Suppressor macrophage treated with lipopolysaccharide for 4 hours (primary cell): Measurements from ENCODE around the gene GALNT9.

Experiments
- DNase-seq: peaks from one replicate; pipeline ENCODE4 v3.0.0-alpha.2; 2020

The GALNT9 gene

GRCh38 chr12:132194556-132194955, 134.8 kb downstream of the GALNT9 start:
- no peak for DNase-seq

GRCh38 chr12:132194056-132194455, 135.3 kb downstream of the GALNT9 start:
- peak; percentile 19 for DNase-seq

GRCh38 chr12:132191715-132192553, 137.5 kb downstream of the GALNT9 start:
- DNase-seq, result no peak

- DNase-seq, result no peak
Observed at GRCh38 chr12:132190834-132191500, 138.4 kb downstream of the GALNT9 start.

GRCh38 chr12:132190012-132190755, 139.2 kb downstream of the GALNT9 start:
- no peak for DNase-seq

GRCh38 chr12:132189378-132190011, 139.9 kb downstream of the GALNT9 start:
- peak; percentile 97 for DNase-seq

- no peak for DNase-seq
Observed at GRCh38 chr12:132188916-132189325, 140.5 kb downstream of the GALNT9 start.

- DNase-seq, result no peak
Observed at GRCh38 chr12:132188451-132188901, 140.9 kb downstream of the GALNT9 start.

GRCh38 chr12:132187646-132188450, 141.5 kb downstream of the GALNT9 start:
- DNase-seq, result no peak

GRCh38 chr12:132186857-132187620, 142.3 kb downstream of the GALNT9 start:
- DNase-seq, result no peak

GRCh38 chr12:132186208-132186856, 143.1 kb downstream of the GALNT9 start:
- DNase-seq, result no peak

- no peak for DNase-seq
Observed at GRCh38 chr12:132185705-132186104, 143.7 kb downstream of the GALNT9 start.

- DNase-seq, result no peak
Observed at GRCh38 chr12:132182711-132183365, 146.6 kb downstream of the GALNT9 start.

GRCh38 chr12:132182206-132182710, 147.1 kb downstream of the GALNT9 start:
- DNase-seq, result no peak

GRCh38 chr12:132181570-132182200, 147.7 kb downstream of the GALNT9 start:
- DNase-seq, result no peak

GRCh38 chr12:132180648-132181546, 148.5 kb downstream of the GALNT9 start:
- DNase-seq, result no peak

- no peak for DNase-seq
Observed at GRCh38 chr12:132179431-132180362, 149.7 kb downstream of the GALNT9 start.
